ENCODE measurements around the gene GUCD1. TPM values are rescaled to one million over a fixed set of nuclear protein-coding genes. Genes with fewer than 3 reads are reported as not detected.
"Not testable (repeated sequence)": the region's sequence is repeated elsewhere in the genome, so short reads cannot be mapped to it uniquely, and the experiment has no call there.

The GUCD1 gene
- total RNA-seq, 4 donors from 2014 or later, result 48.2 to 98.8 (median 76.2) TPM

- Histone ChIP-seq H3K4me1 (peaks cover 13 to 59% (median 24%) of the 10 kb centered on the region in 3 donors), H3K9me3 (no peaks in the 10 kb centered on the region), H3K36me3 (peaks cover 0 to 67% (median 8%) of the 10 kb centered on the region in 3 donors), H3K27ac (no peak overlapping the region), H3K4me3 (no peak overlapping the region), H3K27me3 (no peaks in the 10 kb centered on the region)
- WGBS, 2 donors, result 63 to 73% methylated on average over 3 to 4 of the region's 4 CpGs
- no peak for DNase-seq
- no peak for TF ChIP-seq POLR2A (IDR thresholded peaks at IDR 0.05)
- TF ChIP-seq CTCF (IDR thresholded peaks at IDR 0.05), result no peak
- intact Hi-C loops (cut with DNase I), result no loop called here
These were observed 4.5 kb upstream of the GUCD1 start for GRCh38 chr22:24559471-24559870.

- Histone ChIP-seq H3K9me3 (no peaks in the 10 kb centered on the region), H3K4me1 (peaks cover 21 to 74% (median 33%) of the 10 kb centered on the region in 3 donors), H3K27me3 (no peaks in the 10 kb centered on the region), H3K36me3 (peaks cover 0 to 46% (median 0%) of the 10 kb centered on the region in 3 donors), H3K4me3 (peak within 1 kb of the TSS; percentile 81 to 95 (median 88)), H3K27ac (peak within 1 kb of the TSS; percentile 96 to 100 (median 98))
- TF ChIP-seq CTCF (IDR thresholded peaks at IDR 0.05), result peak in 5 of 6 experiments; percentile 21 to 52 (median 42)
- peak in 2 of 4 donors; percentile 12 to 47 for TF ChIP-seq POLR2A (IDR thresholded peaks at IDR 0.05)
- intact Hi-C loops (cut with DNase I), result no loop called here
- 1 to 3% methylated on average over 20 to 28 of the region's 59 CpGs for WGBS, 2 donors
- DNase-seq, result peak; percentile 96
These were observed 464 bp upstream of the GUCD1 start, which contains the start of gene SNRPD3 for GRCh38 chr22:24555165-24556039. Gene SNRPD3 (plus strand): TSS chr22:24555999. CDS start chr22:24557675, 1,676 bp downstream.

- peak overlapping the region; percentile 96 to 100 (median 98) for H3K27ac ChIP-seq
- intact Hi-C loops (cut with DNase I), result no loop called here
- TF ChIP-seq CTCF (IDR thresholded peaks at IDR 0.05) (no peak), POLR2A (IDR thresholded peaks at IDR 0.05) (no peak)
- DNase-seq, result no peak
- no peaks in the 10 kb centered on the region for H3K27me3 ChIP-seq
- 12 to 27% methylated on average over 3 to 6 of the region's 12 CpGs for WGBS, 2 donors
- peak overlapping the region; percentile 81 to 95 (median 88) for H3K4me3 ChIP-seq
- H3K36me3 ChIP-seq, result peaks cover 0 to 44% (median 0%) of the 10 kb centered on the region in 3 donors
- no peaks in the 10 kb centered on the region for H3K9me3 ChIP-seq
- H3K4me1 ChIP-seq, result peaks cover 21 to 72% (median 33%) of the 10 kb centered on the region in 3 donors
These were observed 1.2 kb downstream of the GUCD1 start for GRCh38 chr22:24553597-24554312.

GRCh38 chr22:24552503-24553286 is 2.2 kb downstream of the GUCD1 start:
- H3K4me1 ChIP-seq, result peaks cover 21 to 63% (median 33%) of the 10 kb centered on the region in 3 donors
- H3K27ac ChIP-seq, result peak overlapping the region in 2 of 4 donors; percentile 98 to 100
- H3K9me3 ChIP-seq; intact Hi-C loops (cut with DNase I); H3K27me3 ChIP-seq; H3K4me3 ChIP-seq; DNase-seq: not testable (repeated sequence)
- 81 to 84% methylated on average over 8 to 10 of the region's 10 CpGs for WGBS, 2 donors
- H3K36me3 ChIP-seq, result peaks cover 5 to 44% (median 10%) of the 10 kb centered on the region in 3 donors

GRCh38 chr22:24550902-24551435 is 4.0 kb downstream of the GUCD1 start:
- intact Hi-C loops (cut with DNase I), result no loop called here
- no peak for DNase-seq
- Histone ChIP-seq H3K4me1 (peaks cover 10 to 49% (median 20%) of the 10 kb centered on the region in 3 donors), H3K4me3 (no peak overlapping the region), H3K9me3 (no peaks in the 10 kb centered on the region), H3K36me3 (peaks cover 21 to 56% (median 22%) of the 10 kb centered on the region in 3 donors), H3K27me3 (no peaks in the 10 kb centered on the region), H3K27ac (no peak overlapping the region)
- TF ChIP-seq POLR2A (IDR thresholded peaks at IDR 0.05) (no peak), CTCF (IDR thresholded peaks at IDR 0.05) (no peak)
- WGBS, 2 donors, result 72 to 96% methylated on average over 4 of the region's 6 CpGs

Data from esophagus squamous epithelium (tissue), 5 donors.